GM23338 (cell line): ENCODE results near the gene CDX1. TPM values are rescaled to one million over a fixed set of nuclear protein-coding genes. Genes with fewer than 3 reads are reported as not detected.

Experiments
- ATAC-seq: fragments of 200-7000 bp; cut with Tn5 transposase; 3 replicates; pipeline ENCODE4 v1.9.1; 2020
- DNase-seq: peaks from one replicate; pipeline ENCODE4 v3.0.0-alpha.2; 2015; ENCODE audit warnings: low spot score
- H2AFZ ChIP-seq: fragments of 200-600 bp; sonication (generic); 2 replicates; pipeline ENCODE4 v1.8.0; 2016; ENCODE audit warnings: antibody characterized with exemption, mild to moderate bottlenecking, moderate library complexity
- H3F3A ChIP-seq: fragments of 200-600 bp; sonication (generic); replicated peaks from 2 replicates; pipeline ENCODE4 v1.8.0; 2017; ENCODE audit warnings: antibody characterized with exemption, mixed run types, low read depth
- H3K27ac ChIP-seq: fragments of 200-600 bp; sonication (generic); 2 replicates; pipeline ENCODE4 v1.6.1; 2016; ENCODE audit warnings: low read depth
- H3K27me3 ChIP-seq: fragments of 200-600 bp; sonication (generic); 2 replicates; pipeline ENCODE4 v1.8.0; 2016; ENCODE audit warnings: mild to moderate bottlenecking, mixed run types, moderate library complexity; ENCODE audit not compliant: insufficient read depth
- H3K36me3 ChIP-seq: fragments of 200-600 bp; sonication (generic); 2 replicates; pipeline ENCODE4 v1.8.0; 2016; ENCODE audit warnings: mild to moderate bottlenecking; ENCODE audit not compliant: insufficient read depth
- H3K4me1 ChIP-seq: fragments of 200-600 bp; sonication (generic); 2 replicates; pipeline ENCODE4 v1.8.0; 2016; ENCODE audit warnings: mild to moderate bottlenecking, moderate library complexity; ENCODE audit not compliant: insufficient read depth
- H3K4me2 ChIP-seq: fragments of 200-600 bp; sonication (generic); 2 replicates; pipeline ENCODE4 v1.7.1; 2017; ENCODE audit warnings: mixed run types
- H3K4me3 ChIP-seq: fragments of 200-600 bp; sonication (generic); 2 replicates; pipeline ENCODE4 v1.6.1; 2016; ENCODE audit warnings: mixed run types
- H3K79me2 ChIP-seq: fragments of 200-600 bp; sonication (generic); replicated peaks from 2 replicates; pipeline ENCODE4 v1.8.0; 2017; ENCODE audit warnings: mild to moderate bottlenecking; ENCODE audit not compliant: insufficient read depth
- H3K9me2 ChIP-seq: fragments of 200-600 bp; sonication (generic); 2 replicates; pipeline ENCODE4 v1.8.0; 2017; ENCODE audit not compliant: insufficient read depth
- H4K20me1 ChIP-seq: fragments of 200-600 bp; sonication (generic); replicated peaks from 2 replicates; pipeline ENCODE4 v1.8.0; 2017; ENCODE audit warnings: mild to moderate bottlenecking; ENCODE audit not compliant: insufficient read depth
- H3K27ac Mint-ChIP-seq: 2 replicates; pipeline ENCODE4 v1.8.0; 2020; ENCODE audit warnings: inconsistent platforms, mild to moderate bottlenecking, moderate library complexity, mixed read lengths
- H3K27me3 Mint-ChIP-seq: 3 replicates; pipeline ENCODE4 v1.8.0; 2022; ENCODE audit warnings: low read depth, mild to moderate bottlenecking, moderate library complexity, mixed read lengths, inconsistent platforms; ENCODE audit not compliant: insufficient read depth, poor library complexity
- H3K36me3 Mint-ChIP-seq: 3 replicates; pipeline ENCODE4 v1.8.0; 2021; ENCODE audit warnings: low read depth, mild to moderate bottlenecking, inconsistent platforms, moderate library complexity, mixed read lengths
- H3K4me1 Mint-ChIP-seq: 3 replicates; pipeline ENCODE4 v1.8.0; 2020; ENCODE audit warnings: mild to moderate bottlenecking, inconsistent platforms, mixed read lengths
- H3K4me3 Mint-ChIP-seq: 3 replicates; pipeline ENCODE4 v1.8.0; 2021; ENCODE audit warnings: moderate library complexity, mild to moderate bottlenecking, inconsistent platforms, mixed read lengths
- H3K9me3 Mint-ChIP-seq: 3 replicates; pipeline ENCODE4 v1.8.0; 2020; ENCODE audit warnings: moderate library complexity, mild to moderate bottlenecking, inconsistent platforms, mixed read lengths
- CREB1 ChIP-seq: fragments of 250-450 bp; sonication (Bioruptor Pico); IDR thresholded peaks from 2 replicates; pipeline ENCODE4 v1.5.0; 2020; ENCODE audit warnings: low read depth, mild to moderate bottlenecking, moderate library complexity
- CTCF ChIP-seq, 2 experiments: fragments of 200-600 bp in 1 of 2; sonication (generic) in 1 of 2; conservative IDR thresholded peaks; 2 replicates each; pipeline versions ENCODE4 v1.5.1 to v1.6.1; 2016 to 2017; ENCODE audit warnings: antibody characterized with exemption in 2 of 2, low read depth in 2 of 2, mild to moderate bottlenecking in 2 of 2, moderate library complexity in 1 of 2
- EZH2phosphoT487 ChIP-seq: fragments of 200-600 bp; sonication (generic); IDR thresholded peaks from one replicate; pipeline ENCODE4 v1.8.1; 2018; ENCODE audit warnings: antibody characterized with exemption; ENCODE audit not compliant: unreplicated experiment
- JUNB ChIP-seq: IDR thresholded peaks from one replicate; pipeline ENCODE4 v1.6.1; 2016; ENCODE audit warnings: antibody characterized with exemption; ENCODE audit not compliant: unreplicated experiment
- POLR2AphosphoS5 ChIP-seq: IDR thresholded peaks from 2 replicates; pipeline ENCODE4 v1.6.1; 2016; ENCODE audit warnings: antibody characterized with exemption, low read depth
- REST ChIP-seq: IDR thresholded peaks from one replicate; pipeline ENCODE4 v1.6.1; 2018; ENCODE audit warnings: antibody characterized with exemption; ENCODE audit not compliant: unreplicated experiment
- STAT1 ChIP-seq: IDR thresholded peaks from one replicate; pipeline ENCODE4 v1.6.1; 2016; ENCODE audit warnings: antibody characterized with exemption; ENCODE audit not compliant: unreplicated experiment
- ZNF331 ChIP-seq: fragments of 250-450 bp; sonication (Bioruptor Pico); IDR thresholded peaks from 2 replicates; pipeline ENCODE4 v1.5.0; 2020; ENCODE audit warnings: low read depth, mild to moderate bottlenecking, moderate library complexity
- ZNF462 ChIP-seq: fragments of 250-450 bp; sonication (Bioruptor Pico); IDR thresholded peaks from 2 replicates; pipeline ENCODE4 v1.5.0; 2020; ENCODE audit warnings: mild to moderate bottlenecking, moderate library complexity
- polyA plus RNA-seq: library from polyadenylated mRNA; unstranded; fragments of >200 nt; fragmentation: Nextera tagmentation; extraction: Ambion mirVana; gene quantifications from 2 replicates; pipeline ENCODE4 v1.2.1, GENCODE V29; 2016
- total RNA-seq: library from RNA; depleted of rRNA; stranded (reverse); fragments of >200 nt; shearing (Covaris generic); gene quantifications from 2 replicates; pipeline ENCODE4 v1.2.3, GENCODE V29; 2014
- TF ChIP-seq, protein P1 (sequence below): IDR thresholded peaks from 2 replicates; pipeline ENCODE4 v1.6.1; 2016; ENCODE audit warnings: antibody characterized with exemption

Gene CDX1
- total and polyA plus RNA-seq, 2 experiments from 2014 or later, result not detected

- Histone ChIP-seq H3F3A (no peaks in the 10 kb centered on the region), H3K4me3 (no peak overlapping the region), H4K20me1 (no peaks in the 10 kb centered on the region), H3K4me2 (no peak overlapping the region), H3K79me2 (no peaks in the 10 kb centered on the region), H3K27me3 (no peaks in the 10 kb centered on the region), H3K9me2 (no peaks in the 10 kb centered on the region), H3K4me1 (no peaks in the 10 kb centered on the region), H2AFZ (no peak overlapping the region), H3K27ac (no peak overlapping the region), H3K36me3 (no peaks in the 10 kb centered on the region)
- Mint-ChIP-seq H3K4me1 (no peaks in the 10 kb centered on the region), H3K27me3 (peaks cover 4% of the 10 kb centered on the region), H3K4me3 (no peak overlapping the region), H3K36me3 (no peaks in the 10 kb centered on the region), H3K27ac (no peak overlapping the region), H3K9me3 (no peaks in the 10 kb centered on the region)
- TF ChIP-seq CREB1 (no peak), EZH2phosphoT487 (no peak)
- no peak for DNase-seq
- ATAC-seq, result no peak
These were observed 63.0 kb downstream of the CDX1 start for GRCh38 chr5:150229571-150229970.

DNA sequence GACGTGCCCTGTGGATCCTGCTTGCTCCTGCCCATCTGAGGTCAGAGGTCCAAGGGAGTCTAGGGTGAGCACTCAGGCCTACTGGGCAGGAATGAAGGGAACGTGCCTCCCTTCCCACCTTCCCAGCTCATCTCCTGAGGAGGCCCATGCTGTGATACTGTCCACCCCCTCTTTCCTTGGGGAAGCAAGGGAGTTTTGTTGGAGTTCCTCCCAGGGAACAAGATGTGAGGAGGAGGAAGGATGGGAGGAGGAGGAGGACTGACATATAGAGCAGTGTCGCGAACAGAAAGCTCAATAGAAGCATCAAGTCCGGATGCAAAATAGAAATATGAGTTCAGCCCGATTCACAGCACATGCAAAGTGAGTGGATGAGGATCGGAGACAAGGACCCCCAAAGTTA lies 64.3 kb downstream of the CDX1 start:
- Mint-ChIP-seq H3K27me3 (peaks cover 4% of the 10 kb centered on the region), H3K4me3 (no peak overlapping the region), H3K4me1 (no peaks in the 10 kb centered on the region), H3K27ac (no peak overlapping the region), H3K9me3 (no peaks in the 10 kb centered on the region), H3K36me3 (no peaks in the 10 kb centered on the region)
- no peaks in the 10 kb centered on the region for H3K27me3 ChIP-seq
- H3K9me2 ChIP-seq, result no peaks in the 10 kb centered on the region
- no peaks in the 10 kb centered on the region for H3K36me3 ChIP-seq
- H3K4me2 ChIP-seq, result no peak overlapping the region
- no peak overlapping the region for H3K4me3 ChIP-seq
- H2AFZ ChIP-seq, result no peak overlapping the region
- ATAC-seq, result no peak
- H3K4me1 ChIP-seq, result no peaks in the 10 kb centered on the region
- H4K20me1 ChIP-seq, result no peaks in the 10 kb centered on the region
- no peak for DNase-seq
- no peak overlapping the region for H3K27ac ChIP-seq
- no peaks in the 10 kb centered on the region for H3K79me2 ChIP-seq
- TF ChIP-seq REST (no peak), JUNB (no peak), STAT1 (no peak), ZNF331 (no peak), ZNF462 (CRISPR knock-in tag) (no peak), CTCF (conservative IDR thresholded peaks at IDR 0.05; ENCODE audit: low read depth in 2 of 2) (no peak), POLR2AphosphoS5 (no peak), EZH2phosphoT487 (no peak)
- TF ChIP-seq, protein P1, sequence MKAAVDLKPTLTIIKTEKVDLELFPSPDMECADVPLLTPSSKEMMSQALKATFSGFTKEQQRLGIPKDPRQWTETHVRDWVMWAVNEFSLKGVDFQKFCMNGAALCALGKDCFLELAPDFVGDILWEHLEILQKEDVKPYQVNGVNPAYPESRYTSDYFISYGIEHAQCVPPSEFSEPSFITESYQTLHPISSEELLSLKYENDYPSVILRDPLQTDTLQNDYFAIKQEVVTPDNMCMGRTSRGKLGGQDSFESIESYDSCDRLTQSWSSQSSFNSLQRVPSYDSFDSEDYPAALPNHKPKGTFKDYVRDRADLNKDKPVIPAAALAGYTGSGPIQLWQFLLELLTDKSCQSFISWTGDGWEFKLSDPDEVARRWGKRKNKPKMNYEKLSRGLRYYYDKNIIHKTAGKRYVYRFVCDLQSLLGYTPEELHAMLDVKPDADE, result no peak
- H3F3A ChIP-seq, result no peaks in the 10 kb centered on the region
